ENCODE results near the gene ADAM8. TPM values are rescaled to one million over a fixed set of nuclear protein-coding genes. Genes with fewer than 3 reads are reported as not detected.

Gene ADAM8
- polyA plus RNA-seq, 1 donor, result 5.9 TPM

DNA sequence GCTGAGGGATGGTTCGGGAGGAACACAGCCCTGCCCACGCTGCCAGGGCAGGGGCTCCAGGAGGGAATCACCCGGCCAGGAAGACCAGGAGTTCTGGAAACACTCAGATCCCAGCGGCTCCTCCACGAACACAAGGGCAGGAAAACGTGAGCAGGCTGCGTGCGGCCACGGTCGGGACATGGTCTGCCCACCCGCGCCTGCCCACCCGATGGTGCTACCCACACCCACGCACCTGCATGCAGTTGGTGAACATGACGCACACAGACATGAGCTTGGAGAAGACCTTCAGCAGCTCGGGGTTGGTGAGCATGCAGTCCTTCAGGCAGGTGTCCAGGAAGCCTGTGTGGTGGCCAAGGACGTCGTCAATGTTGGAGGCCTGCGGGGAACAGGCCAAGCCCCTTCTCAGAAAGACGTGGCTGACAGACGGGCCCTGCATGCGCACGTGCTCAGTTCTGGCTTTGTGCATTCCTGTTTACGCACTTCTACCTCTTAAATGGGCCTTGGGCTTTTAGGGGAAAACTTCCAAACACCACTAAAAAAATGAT lies 6.2 kb upstream of the ADAM8 start:
- Histone ChIP-seq H3K27ac (ENCODE audit: low read length) (no peak overlapping the region), H3K27me3 (ENCODE audit: control insufficient read depth, insufficient read depth, low read length) (no peaks in the 10 kb centered on the region), H3K9me3 (ENCODE audit: control insufficient read depth, low read depth, low read length) (no peaks in the 10 kb centered on the region), H3K36me3 (ENCODE audit: control insufficient read depth, insufficient read depth, low read length) (peaks cover 73% of the 10 kb centered on the region), H3K4me1 (ENCODE audit: control insufficient read depth, insufficient read depth, low read length) (peaks cover 5% of the 10 kb centered on the region), H3K4me3 (ENCODE audit: low read length) (no peak overlapping the region)
- no CpG with 5 or more reads among the region's 24 CpGs for WGBS (ENCODE audit: insufficient coverage, low lambda C conversion rate)
- DNase-seq, result no peak

- Histone ChIP-seq H3K36me3 (ENCODE audit: control insufficient read depth, insufficient read depth, low read length) (peaks cover 70% of the 10 kb centered on the region), H3K27ac (ENCODE audit: low read length) (no peak overlapping the region)
- WGBS (ENCODE audit: insufficient coverage, low lambda C conversion rate), result no CpG with 5 or more reads among the region's 38 CpGs
Measured at GRCh38 chr10:133281628-133282372, 5.1 kb upstream of the ADAM8 start.

DNA sequence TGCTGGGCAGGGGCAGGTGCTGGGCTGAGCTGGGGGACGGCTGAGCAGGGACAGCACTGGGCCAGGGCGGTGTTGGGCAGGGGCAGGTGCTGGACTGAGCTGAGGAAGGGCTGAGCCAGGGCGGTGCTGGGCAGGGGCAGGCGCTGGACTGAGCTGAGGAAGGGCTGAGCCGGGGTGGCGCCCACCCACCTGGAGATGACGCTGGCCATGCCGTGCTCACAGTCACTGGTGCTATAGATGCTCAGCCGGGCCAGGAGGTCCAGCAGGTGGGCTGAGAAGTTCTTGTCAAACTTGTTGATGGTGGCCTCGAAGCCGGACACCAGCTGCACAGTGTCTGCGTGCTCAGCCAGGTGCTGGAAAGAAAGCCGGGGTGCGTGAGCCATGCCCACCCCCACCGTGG lies 4.4 kb upstream of the ADAM8 start:
- WGBS (ENCODE audit: insufficient coverage, low lambda C conversion rate), result 93% methylated on average over 3 of the region's 15 CpGs
- Histone ChIP-seq H3K36me3 (ENCODE audit: control insufficient read depth, insufficient read depth, low read length) (peaks cover 63% of the 10 kb centered on the region), H3K4me1 (ENCODE audit: control insufficient read depth, insufficient read depth, low read length) (peaks cover 19% of the 10 kb centered on the region)

More at GRCh38 chr10:133281628-133282372, 5.1 kb upstream of the ADAM8 start:
- Histone ChIP-seq H3K4me1 (ENCODE audit: control insufficient read depth, insufficient read depth, low read length) (peaks cover 16% of the 10 kb centered on the region), H3K9me3 (ENCODE audit: control insufficient read depth, low read depth, low read length) (no peaks in the 10 kb centered on the region), H3K4me3 (ENCODE audit: low read length) (no peak overlapping the region), H3K27me3 (ENCODE audit: control insufficient read depth, insufficient read depth, low read length) (peaks cover 4% of the 10 kb centered on the region)
- DNase-seq, result no peak

GRCh38 chr10:133280391-133281059 lies 3.9 kb upstream of the ADAM8 start:
- WGBS (ENCODE audit: insufficient coverage, low lambda C conversion rate), result no CpG with 5 or more reads among the region's 10 CpGs

More for the DNA sequence above, 4.4 kb upstream of the ADAM8 start:
- no peak overlapping the region for H3K4me3 ChIP-seq (ENCODE audit: low read length)
- H3K27me3 ChIP-seq (ENCODE audit: control insufficient read depth, insufficient read depth, low read length), result peaks cover 7% of the 10 kb centered on the region
- no peak overlapping the region for H3K27ac ChIP-seq (ENCODE audit: low read length)
- DNase-seq, result no peak
- no peaks in the 10 kb centered on the region for H3K9me3 ChIP-seq (ENCODE audit: control insufficient read depth, low read depth, low read length)

DNA sequence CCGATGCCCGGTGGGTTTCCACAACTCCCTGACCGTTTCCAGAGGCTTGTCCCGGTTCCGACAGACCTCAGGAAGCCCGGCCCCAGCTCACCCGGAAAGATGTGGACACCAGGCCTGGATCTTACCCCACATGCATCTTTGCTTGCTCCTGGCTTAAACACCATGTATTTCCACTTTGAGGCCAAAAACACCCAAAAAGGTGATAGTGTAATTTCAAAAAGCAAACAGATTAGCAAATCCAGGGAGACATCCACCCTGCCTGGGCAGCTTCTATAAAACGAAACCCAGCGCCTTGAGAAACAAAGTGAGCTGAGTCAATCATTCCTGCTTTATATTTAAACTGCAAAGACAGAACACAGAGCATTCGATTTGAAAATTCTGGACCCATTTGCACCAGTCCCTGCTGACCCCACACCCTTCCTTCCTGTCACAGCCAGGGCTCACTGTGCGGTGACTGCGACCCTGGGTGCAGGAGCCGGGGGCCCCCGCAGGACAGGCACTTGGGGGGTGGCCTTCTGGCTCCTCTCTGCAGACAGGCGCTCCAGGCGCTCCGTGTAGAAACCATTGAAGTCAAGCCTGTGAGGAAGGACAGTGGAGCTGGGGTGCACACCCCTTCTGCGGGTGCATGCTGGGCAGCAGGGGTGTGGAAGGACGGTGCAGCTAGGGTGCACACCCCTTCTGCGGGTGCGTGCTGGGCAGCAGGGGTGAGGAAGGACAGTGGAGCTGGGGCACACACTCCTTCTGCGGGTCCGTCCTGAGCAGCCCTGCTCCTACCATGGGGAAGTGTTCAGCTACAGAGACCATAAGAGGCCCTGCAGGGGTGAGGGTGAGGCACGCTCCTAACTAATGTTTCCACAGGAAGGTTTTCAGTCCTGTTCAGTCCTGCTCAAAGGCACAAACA lies 2.9 kb upstream of the ADAM8 start:
- Histone ChIP-seq H3K4me3 (ENCODE audit: low read length) (no peak overlapping the region), H3K27ac (ENCODE audit: low read length) (no peak overlapping the region), H3K36me3 (ENCODE audit: control insufficient read depth, insufficient read depth, low read length) (peaks cover 49% of the 10 kb centered on the region), H3K4me1 (ENCODE audit: control insufficient read depth, insufficient read depth, low read length) (peaks cover 29% of the 10 kb centered on the region), H3K27me3 (ENCODE audit: control insufficient read depth, insufficient read depth, low read length) (peaks cover 23% of the 10 kb centered on the region), H3K9me3 (ENCODE audit: control insufficient read depth, low read depth, low read length) (no peaks in the 10 kb centered on the region)
- DNase-seq, result no peak
- WGBS (ENCODE audit: insufficient coverage, low lambda C conversion rate), result no CpG with 5 or more reads among the region's 24 CpGs

More at GRCh38 chr10:133280391-133281059, 3.9 kb upstream of the ADAM8 start:
- Histone ChIP-seq H3K27ac (ENCODE audit: low read length) (no peak overlapping the region), H3K4me3 (ENCODE audit: low read length) (no peak overlapping the region), H3K36me3 (ENCODE audit: control insufficient read depth, insufficient read depth, low read length) (peaks cover 58% of the 10 kb centered on the region), H3K27me3 (ENCODE audit: control insufficient read depth, insufficient read depth, low read length) (peaks cover 13% of the 10 kb centered on the region), H3K9me3 (ENCODE audit: control insufficient read depth, low read depth, low read length) (no peaks in the 10 kb centered on the region), H3K4me1 (ENCODE audit: control insufficient read depth, insufficient read depth, low read length) (peaks cover 22% of the 10 kb centered on the region)
- DNase-seq, result no peak

GRCh38 chr10:133278577-133279265 lies 2.1 kb upstream of the ADAM8 start:
- Histone ChIP-seq H3K4me3 (ENCODE audit: low read length) (no peak overlapping the region), H3K36me3 (ENCODE audit: control insufficient read depth, insufficient read depth, low read length) (peaks cover 40% of the 10 kb centered on the region), H3K4me1 (ENCODE audit: control insufficient read depth, insufficient read depth, low read length) (peaks cover 29% of the 10 kb centered on the region), H3K27me3 (ENCODE audit: control insufficient read depth, insufficient read depth, low read length) (peaks cover 24% of the 10 kb centered on the region), H3K27ac (ENCODE audit: low read length) (peak overlapping the region; percentile 36), H3K9me3 (ENCODE audit: control insufficient read depth, low read depth, low read length) (no peaks in the 10 kb centered on the region)
- whole genome bisulfite sequencing (ENCODE audit: insufficient coverage, low lambda C conversion rate), result no CpG with 5 or more reads among the region's 19 CpGs
- DNase-seq, result peak; percentile 37 to 64

DNA sequence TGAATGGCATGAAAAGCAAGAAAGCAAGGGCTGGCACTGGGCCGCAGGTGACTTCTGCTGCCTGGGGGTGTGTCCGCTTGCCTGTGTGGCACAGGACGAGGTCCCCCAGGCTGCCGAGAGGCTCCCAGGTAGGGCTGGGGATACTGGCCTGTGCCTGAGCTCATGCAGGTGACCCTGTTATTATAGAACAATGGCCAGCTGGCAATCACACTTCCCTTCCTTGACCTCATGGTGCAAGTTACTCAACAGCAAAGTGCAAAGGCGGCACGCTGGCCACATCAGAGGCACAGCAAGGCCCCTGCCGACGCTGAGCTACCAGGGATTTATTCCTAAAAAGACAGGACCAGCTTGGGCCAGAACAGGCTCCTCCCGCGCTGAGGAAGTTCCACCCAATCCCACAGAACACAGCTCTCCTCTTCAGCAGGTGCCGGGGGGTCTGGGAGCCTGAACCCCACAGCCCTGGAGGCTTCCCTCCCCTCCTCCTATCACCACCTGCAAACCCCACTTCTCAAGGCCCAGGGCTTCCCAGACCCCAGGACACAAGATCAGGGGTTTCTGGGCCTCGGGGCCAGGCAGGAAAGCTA lies 1.4 kb upstream of the ADAM8 start:
- Histone ChIP-seq H3K4me1 (ENCODE audit: control insufficient read depth, insufficient read depth, low read length) (peaks cover 29% of the 10 kb centered on the region), H3K27ac (ENCODE audit: low read length) (peak overlapping the region; percentile 36), H3K36me3 (ENCODE audit: control insufficient read depth, insufficient read depth, low read length) (peaks cover 34% of the 10 kb centered on the region), H3K27me3 (ENCODE audit: control insufficient read depth, insufficient read depth, low read length) (peaks cover 24% of the 10 kb centered on the region), H3K9me3 (ENCODE audit: control insufficient read depth, low read depth, low read length) (no peaks in the 10 kb centered on the region), H3K4me3 (ENCODE audit: low read length) (no peak overlapping the region)
- peak in 1 of 2 donors; percentile 31 for DNase-seq
- WGBS (ENCODE audit: insufficient coverage, low lambda C conversion rate), result no CpG with 5 or more reads among the region's 12 CpGs

DNA sequence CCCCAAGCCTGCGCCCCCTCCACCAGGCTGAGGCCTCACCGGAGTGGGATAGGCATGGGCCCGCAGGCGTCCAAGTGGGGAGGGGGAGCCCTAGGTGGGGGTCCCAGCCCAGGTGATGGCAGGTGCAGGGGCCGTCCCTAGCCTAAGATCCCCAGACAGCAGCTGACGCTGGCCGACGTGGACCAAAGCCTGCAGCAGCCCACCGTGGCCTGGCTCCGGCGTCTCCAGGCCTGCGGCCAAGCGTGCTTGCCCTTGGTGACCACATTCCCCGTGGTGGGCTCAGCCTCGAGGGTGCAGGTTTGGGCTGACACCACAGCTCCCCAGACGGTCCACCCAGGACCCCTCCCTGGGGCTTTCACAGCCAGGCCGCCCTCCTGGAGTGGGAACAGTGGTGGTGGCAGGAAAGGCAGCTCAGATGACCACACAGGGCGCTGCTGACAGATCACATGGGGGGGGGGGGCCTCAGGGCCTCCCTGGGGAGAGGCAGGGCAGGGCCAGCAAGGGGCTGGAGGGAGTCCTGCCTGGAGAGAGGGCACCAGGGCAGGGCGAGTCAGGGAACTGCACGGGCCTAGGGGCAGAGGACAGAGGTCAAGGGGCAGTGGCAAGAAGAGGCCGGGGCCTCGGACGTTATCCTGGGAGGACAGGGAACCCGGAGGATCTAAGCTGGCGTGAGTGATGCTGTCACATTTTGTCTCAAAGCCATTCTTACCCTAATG lies 767 bp upstream of the ADAM8 start:
- no peak overlapping the region for H3K4me3 ChIP-seq (ENCODE audit: low read length)
- WGBS (ENCODE audit: insufficient coverage, low lambda C conversion rate), result no CpG with 5 or more reads among the region's 25 CpGs
- no peak for DNase-seq
- peaks cover 29% of the 10 kb centered on the region for H3K4me1 ChIP-seq (ENCODE audit: control insufficient read depth, insufficient read depth, low read length)
- H3K27ac ChIP-seq (ENCODE audit: low read length), result no peak overlapping the region
- H3K9me3 ChIP-seq (ENCODE audit: control insufficient read depth, low read depth, low read length), result no peaks in the 10 kb centered on the region
- H3K36me3 ChIP-seq (ENCODE audit: control insufficient read depth, insufficient read depth, low read length), result peaks cover 28% of the 10 kb centered on the region
- H3K27me3 ChIP-seq (ENCODE audit: control insufficient read depth, insufficient read depth, low read length), result peaks cover 24% of the 10 kb centered on the region

GRCh38 chr10:133276100-133276434 lies 601 bp downstream of the ADAM8 start:
- peaks cover 14% of the 10 kb centered on the region for H3K36me3 ChIP-seq (ENCODE audit: control insufficient read depth, insufficient read depth, low read length)
- DNase-seq, result peak in 1 of 2 donors; percentile 29
- peaks cover 24% of the 10 kb centered on the region for H3K27me3 ChIP-seq (ENCODE audit: control insufficient read depth, insufficient read depth, low read length)
- H3K4me1 ChIP-seq (ENCODE audit: control insufficient read depth, insufficient read depth, low read length), result peaks cover 29% of the 10 kb centered on the region
- H3K9me3 ChIP-seq (ENCODE audit: control insufficient read depth, low read depth, low read length), result no peaks in the 10 kb centered on the region
- H3K4me3 ChIP-seq (ENCODE audit: low read length), result no peak overlapping the region
- WGBS (ENCODE audit: insufficient coverage, low lambda C conversion rate), result no CpG with 5 or more reads among the region's 6 CpGs
- H3K27ac ChIP-seq (ENCODE audit: low read length), result no peak overlapping the region

Measured in large intestine (tissue), 3 donors.